HepG2 (cell line): ENCODE measurements around the gene NOXO1. TPM values are rescaled to one million over a fixed set of nuclear protein-coding genes. Genes with fewer than 3 reads are reported as not detected.
A peak's percentile ranks its signal among the peaks of the same experiment; 100 is the strongest.

Source experiments
- AHR ChIP-seq: IDR thresholded peaks from 2 replicates; pipeline ENCODE4 v1.6.1; 2018; ENCODE audit warnings: missing genetic modification reagents, missing compliant biosample characterization
- FOXK2 ChIP-seq: fragments of 450-650 bp; IDR thresholded peaks from 2 replicates; pipeline ENCODE4 v1.6.1; 2016
- PAX8 ChIP-seq: sonication (generic); formaldehyde crosslinking; IDR thresholded peaks from 2 replicates; pipeline ENCODE4 v1.8.0; 2022; ENCODE audit warnings: mild to moderate bottlenecking, missing genetic modification reagents, borderline replicate concordance
- PRMT3 ChIP-seq: sonication (generic); formaldehyde crosslinking; IDR thresholded peaks from 2 replicates; pipeline ENCODE4 v1.8.1; 2022; ENCODE audit warnings: low read depth, mild to moderate bottlenecking, moderate library complexity, missing genetic modification reagents, borderline replicate concordance
- SOX13 ChIP-seq, 3 experiments: fragments of 450-650 bp in 1 of 3; sonication (generic) in 1 of 3; formaldehyde crosslinking in 1 of 3; IDR thresholded peaks in 2 of 3; conservative IDR thresholded peaks in 1 of 3; 2 replicates each; pipeline versions ENCODE4 v1.5.0 to v1.6.1; 2016 to 2020; ENCODE audit warnings: antibody characterized with exemption in 1 of 3, mild to moderate bottlenecking in 1 of 3, missing compliant biosample characterization in 1 of 3, missing genetic modification reagents in 1 of 3, moderate library complexity in 1 of 3
- TAF15 ChIP-seq: fragments of 200-400 bp; formaldehyde crosslinking; IDR thresholded peaks from one replicate; pipeline ENCODE4 v1.6.1; 2018; ENCODE audit warnings: mild to moderate bottlenecking, low read depth, low read length; ENCODE audit not compliant: poor library complexity, severe bottlenecking
- TEAD3 ChIP-seq: optimal IDR thresholded peaks from 2 replicates; pipeline ENCODE3; 2016; ENCODE audit warnings: borderline replicate concordance
- ZNF780A ChIP-seq: sonication (generic); formaldehyde crosslinking; IDR thresholded peaks from 2 replicates; pipeline ENCODE4 v1.8.0; 2022; ENCODE audit warnings: mild to moderate bottlenecking, missing genetic modification reagents, moderate library complexity
- polyA plus RNA-seq, 8 experiments: library from polyadenylated mRNA; depleted of rRNA in 3 of 8; stranded (reverse) in 7 of 8; unstranded in 1 of 8; fragments of >200 nt; fragmentation: Illumina TruSeq in 4 of 8; extraction: Trizol in 4 of 8; gene quantifications; 2 replicates each; pipeline versions ENCODE4 v1.2.1 to v1.2.3, GENCODE V29; 2011 to 2016; ENCODE audit warnings: low read depth in 4 of 8, missing spikeins in 1 of 8, mixed read lengths in 1 of 8; ENCODE audit not compliant: insufficient read depth in 1 of 8
- total RNA-seq, 5 experiments: library from RNA; depleted of rRNA; stranded (reverse); fragments of >200 nt; fragmentation: Illumina TruSeq; extraction: Trizol; gene quantifications; 2 replicates each; pipeline ENCODE4 v1.2.3, GENCODE V29; 2016; ENCODE audit warnings: low read depth in 1 of 5
- TF ChIP-seq, protein P1 (sequence below): sonication (generic); formaldehyde crosslinking; IDR thresholded peaks from 2 replicates; pipeline ENCODE4 v1.5.0; 2020; ENCODE audit warnings: mild to moderate bottlenecking, missing genetic modification reagents, borderline replicate concordance
- TF ChIP-seq, protein P2 (sequence below): sonication (generic); formaldehyde crosslinking; IDR thresholded peaks from 2 replicates; pipeline ENCODE4 v1.8.1; 2023; ENCODE audit warnings: mild to moderate bottlenecking, missing genetic modification reagents
- TF ChIP-seq, protein P3 (sequence below): sonication (generic); formaldehyde crosslinking; IDR thresholded peaks from 2 replicates; pipeline ENCODE4 v1.8.1; 2023; ENCODE audit warnings: missing genetic modification reagents, mild to moderate bottlenecking, borderline replicate concordance
- TF ChIP-seq, protein P4 (sequence below): sonication (generic); formaldehyde crosslinking; IDR thresholded peaks from 2 replicates; pipeline ENCODE4 v1.4.0; 2020; ENCODE audit warnings: mild to moderate bottlenecking, missing genetic modification reagents
- TF ChIP-seq, protein P5 (sequence below): fragments of 450-650 bp; IDR thresholded peaks from 2 replicates; pipeline ENCODE4 v1.6.1; 2017; ENCODE audit warnings: mild to moderate bottlenecking

NOXO1 gene
- total and polyA plus RNA-seq, 2 of the 13 experiments (the other 11 are each of a cell fraction or from before 2014, with no cell fraction given): 0.69 to 1.4 TPM

DNA sequence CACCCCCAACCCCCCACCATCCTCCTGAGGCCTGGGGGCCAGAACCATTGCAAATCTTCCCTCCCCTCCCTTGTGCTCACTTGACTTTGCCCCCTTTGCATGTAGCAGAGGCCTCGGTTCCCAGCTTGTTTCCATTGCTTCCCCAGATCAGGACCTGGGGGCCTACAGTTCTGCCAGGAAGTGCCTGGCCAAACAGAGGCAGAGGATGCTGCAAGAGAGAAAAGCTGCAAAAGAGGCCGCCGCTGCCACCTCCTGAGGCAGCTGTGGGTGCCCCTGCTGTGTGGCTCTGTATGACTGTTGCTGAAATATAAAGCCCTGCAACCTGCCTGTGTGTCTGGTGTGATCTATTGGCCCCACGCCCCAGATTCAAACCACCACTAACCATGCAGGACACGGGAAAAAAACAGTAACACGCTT, 19.6 kb downstream of the NOXO1 start (continued):
- TF ChIP-seq, protein P1, sequence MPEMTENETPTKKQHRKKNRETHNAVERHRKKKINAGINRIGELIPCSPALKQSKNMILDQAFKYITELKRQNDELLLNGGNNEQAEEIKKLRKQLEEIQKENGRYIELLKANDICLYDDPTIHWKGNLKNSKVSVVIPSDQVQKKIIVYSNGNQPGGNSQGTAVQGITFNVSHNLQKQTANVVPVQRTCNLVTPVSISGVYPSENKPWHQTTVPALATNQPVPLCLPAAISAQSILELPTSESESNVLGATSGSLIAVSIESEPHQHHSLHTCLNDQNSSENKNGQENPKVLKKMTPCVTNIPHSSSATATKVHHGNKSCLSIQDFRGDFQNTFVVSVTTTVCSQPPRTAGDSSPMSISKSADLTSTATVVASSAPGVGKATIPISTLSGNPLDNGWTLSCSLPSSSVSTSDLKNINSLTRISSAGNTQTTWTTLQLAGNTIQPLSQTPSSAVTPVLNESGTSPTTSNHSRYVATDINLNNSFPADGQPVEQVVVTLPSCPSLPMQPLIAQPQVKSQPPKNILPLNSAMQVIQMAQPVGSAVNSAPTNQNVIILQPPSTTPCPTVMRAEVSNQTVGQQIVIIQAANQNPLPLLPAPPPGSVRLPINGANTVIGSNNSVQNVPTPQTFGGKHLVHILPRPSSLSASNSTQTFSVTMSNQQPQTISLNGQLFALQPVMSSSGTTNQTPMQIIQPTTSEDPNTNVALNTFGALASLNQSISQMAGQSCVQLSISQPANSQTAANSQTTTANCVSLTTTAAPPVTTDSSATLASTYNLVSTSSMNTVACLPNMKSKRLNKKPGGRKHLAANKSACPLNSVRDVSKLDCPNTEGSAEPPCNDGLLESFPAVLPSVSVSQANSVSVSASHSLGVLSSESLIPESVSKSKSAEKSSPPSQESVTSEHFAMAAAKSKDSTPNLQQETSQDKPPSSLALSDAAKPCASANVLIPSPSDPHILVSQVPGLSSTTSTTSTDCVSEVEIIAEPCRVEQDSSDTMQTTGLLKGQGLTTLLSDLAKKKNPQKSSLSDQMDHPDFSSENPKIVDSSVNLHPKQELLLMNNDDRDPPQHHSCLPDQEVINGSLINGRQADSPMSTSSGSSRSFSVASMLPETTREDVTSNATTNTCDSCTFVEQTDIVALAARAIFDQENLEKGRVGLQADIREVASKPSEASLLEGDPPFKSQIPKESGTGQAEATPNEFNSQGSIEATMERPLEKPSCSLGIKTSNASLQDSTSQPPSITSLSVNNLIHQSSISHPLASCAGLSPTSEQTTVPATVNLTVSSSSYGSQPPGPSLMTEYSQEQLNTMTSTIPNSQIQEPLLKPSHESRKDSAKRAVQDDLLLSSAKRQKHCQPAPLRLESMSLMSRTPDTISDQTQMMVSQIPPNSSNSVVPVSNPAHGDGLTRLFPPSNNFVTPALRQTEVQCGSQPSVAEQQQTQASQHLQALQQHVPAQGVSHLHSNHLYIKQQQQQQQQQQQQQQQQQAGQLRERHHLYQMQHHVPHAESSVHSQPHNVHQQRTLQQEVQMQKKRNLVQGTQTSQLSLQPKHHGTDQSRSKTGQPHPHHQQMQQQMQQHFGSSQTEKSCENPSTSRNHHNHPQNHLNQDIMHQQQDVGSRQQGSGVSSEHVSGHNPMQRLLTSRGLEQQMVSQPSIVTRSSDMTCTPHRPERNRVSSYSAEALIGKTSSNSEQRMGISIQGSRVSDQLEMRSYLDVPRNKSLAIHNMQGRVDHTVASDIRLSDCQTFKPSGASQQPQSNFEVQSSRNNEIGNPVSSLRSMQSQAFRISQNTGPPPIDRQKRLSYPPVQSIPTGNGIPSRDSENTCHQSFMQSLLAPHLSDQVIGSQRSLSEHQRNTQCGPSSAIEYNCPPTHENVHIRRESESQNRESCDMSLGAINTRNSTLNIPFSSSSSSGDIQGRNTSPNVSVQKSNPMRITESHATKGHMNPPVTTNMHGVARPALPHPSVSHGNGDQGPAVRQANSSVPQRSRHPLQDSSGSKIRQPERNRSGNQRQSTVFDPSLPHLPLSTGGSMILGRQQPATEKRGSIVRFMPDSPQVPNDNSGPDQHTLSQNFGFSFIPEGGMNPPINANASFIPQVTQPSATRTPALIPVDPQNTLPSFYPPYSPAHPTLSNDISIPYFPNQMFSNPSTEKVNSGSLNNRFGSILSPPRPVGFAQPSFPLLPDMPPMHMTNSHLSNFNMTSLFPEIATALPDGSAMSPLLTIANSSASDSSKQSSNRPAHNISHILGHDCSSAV (CRISPR knock-in tag): no peak
- TF ChIP-seq, protein P2, sequence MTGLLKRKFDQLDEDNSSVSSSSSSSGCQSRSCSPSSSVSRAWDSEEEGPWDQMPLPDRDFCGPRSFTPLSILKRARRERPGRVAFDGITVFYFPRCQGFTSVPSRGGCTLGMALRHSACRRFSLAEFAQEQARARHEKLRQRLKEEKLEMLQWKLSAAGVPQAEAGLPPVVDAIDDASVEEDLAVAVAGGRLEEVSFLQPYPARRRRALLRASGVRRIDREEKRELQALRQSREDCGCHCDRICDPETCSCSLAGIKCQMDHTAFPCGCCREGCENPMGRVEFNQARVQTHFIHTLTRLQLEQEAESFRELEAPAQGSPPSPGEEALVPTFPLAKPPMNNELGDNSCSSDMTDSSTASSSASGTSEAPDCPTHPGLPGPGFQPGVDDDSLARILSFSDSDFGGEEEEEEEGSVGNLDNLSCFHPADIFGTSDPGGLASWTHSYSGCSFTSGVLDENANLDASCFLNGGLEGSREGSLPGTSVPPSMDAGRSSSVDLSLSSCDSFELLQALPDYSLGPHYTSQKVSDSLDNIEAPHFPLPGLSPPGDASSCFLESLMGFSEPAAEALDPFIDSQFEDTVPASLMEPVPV: no peak
- TF ChIP-seq TEAD3 (CRISPR knock-in tag) (no peak), PRMT3 (CRISPR knock-in tag) (0 out of 2 replicates have a peak, but pooled peaks have one; percentile 14), FOXK2 (no peak), PAX8 (CRISPR knock-in tag) (no peak), SOX13 (IDR thresholded peaks at IDR 0.05) (peak; percentile 24; the same call in 1 of the 2 replicates), SOX13 (CRISPR knock-in tag; conservative IDR thresholded peaks at IDR 0.05 in 1 of 2, IDR thresholded peaks at IDR 0.05 in 1 of 2) (no peak), TAF15 (no peak), AHR (CRISPR knock-in tag) (no peak), ZNF780A (CRISPR knock-in tag) (0 out of 2 replicates have a peak, but pooled peaks have one; percentile 12)
- TF ChIP-seq, protein P3, sequence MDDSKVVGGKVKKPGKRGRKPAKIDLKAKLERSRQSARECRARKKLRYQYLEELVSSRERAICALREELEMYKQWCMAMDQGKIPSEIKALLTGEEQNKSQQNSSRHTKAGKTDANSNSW (CRISPR knock-in tag): no peak
- TF ChIP-seq, protein P4, sequence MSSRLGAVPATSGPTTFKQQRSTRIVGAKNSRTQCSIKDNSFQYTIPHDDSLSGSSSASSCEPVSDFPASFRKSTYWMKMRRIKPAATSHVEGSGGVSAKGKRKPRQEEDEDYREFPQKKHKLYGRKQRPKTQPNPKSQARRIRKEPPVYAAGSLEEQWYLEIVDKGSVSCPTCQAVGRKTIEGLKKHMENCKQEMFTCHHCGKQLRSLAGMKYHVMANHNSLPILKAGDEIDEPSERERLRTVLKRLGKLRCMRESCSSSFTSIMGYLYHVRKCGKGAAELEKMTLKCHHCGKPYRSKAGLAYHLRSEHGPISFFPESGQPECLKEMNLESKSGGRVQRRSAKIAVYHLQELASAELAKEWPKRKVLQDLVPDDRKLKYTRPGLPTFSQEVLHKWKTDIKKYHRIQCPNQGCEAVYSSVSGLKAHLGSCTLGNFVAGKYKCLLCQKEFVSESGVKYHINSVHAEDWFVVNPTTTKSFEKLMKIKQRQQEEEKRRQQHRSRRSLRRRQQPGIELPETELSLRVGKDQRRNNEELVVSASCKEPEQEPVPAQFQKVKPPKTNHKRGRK (CRISPR knock-in tag): no peak
- TF ChIP-seq, protein P5, sequence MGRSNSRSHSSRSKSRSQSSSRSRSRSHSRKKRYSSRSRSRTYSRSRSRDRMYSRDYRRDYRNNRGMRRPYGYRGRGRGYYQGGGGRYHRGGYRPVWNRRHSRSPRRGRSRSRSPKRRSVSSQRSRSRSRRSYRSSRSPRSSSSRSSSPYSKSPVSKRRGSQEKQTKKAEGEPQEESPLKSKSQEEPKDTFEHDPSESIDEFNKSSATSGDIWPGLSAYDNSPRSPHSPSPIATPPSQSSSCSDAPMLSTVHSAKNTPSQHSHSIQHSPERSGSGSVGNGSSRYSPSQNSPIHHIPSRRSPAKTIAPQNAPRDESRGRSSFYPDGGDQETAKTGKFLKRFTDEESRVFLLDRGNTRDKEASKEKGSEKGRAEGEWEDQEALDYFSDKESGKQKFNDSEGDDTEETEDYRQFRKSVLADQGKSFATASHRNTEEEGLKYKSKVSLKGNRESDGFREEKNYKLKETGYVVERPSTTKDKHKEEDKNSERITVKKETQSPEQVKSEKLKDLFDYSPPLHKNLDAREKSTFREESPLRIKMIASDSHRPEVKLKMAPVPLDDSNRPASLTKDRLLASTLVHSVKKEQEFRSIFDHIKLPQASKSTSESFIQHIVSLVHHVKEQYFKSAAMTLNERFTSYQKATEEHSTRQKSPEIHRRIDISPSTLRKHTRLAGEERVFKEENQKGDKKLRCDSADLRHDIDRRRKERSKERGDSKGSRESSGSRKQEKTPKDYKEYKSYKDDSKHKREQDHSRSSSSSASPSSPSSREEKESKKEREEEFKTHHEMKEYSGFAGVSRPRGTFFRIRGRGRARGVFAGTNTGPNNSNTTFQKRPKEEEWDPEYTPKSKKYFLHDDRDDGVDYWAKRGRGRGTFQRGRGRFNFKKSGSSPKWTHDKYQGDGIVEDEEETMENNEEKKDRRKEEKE: no peak
